Liver (tissue), 9 donors: ENCODE data around the gene C12orf75. TPM values are rescaled to one million over a fixed set of nuclear protein-coding genes. Genes with fewer than 3 reads are reported as not detected.

Source experiments
- DNase-seq: peaks from one replicate; pipeline ENCODE4 v3.0.0-alpha.2; 2017; ENCODE audit warnings: low spot score
- H3K27ac ChIP-seq, 2 donors: one replicate each; pipeline ENCODE4 v1.7.0; 2013; ENCODE audit warnings: inconsistent platforms in 2 of 2, low read length in 2 of 2, control low read depth in 1 of 2, low read depth in 1 of 2, mild to moderate bottlenecking in 1 of 2
- H3K27me3 ChIP-seq, 4 donors: one replicate each; pipeline versions ENCODE4 v1.6.1 to v1.7.0; 2013; ENCODE audit warnings: low read length in 3 of 4, inconsistent platforms in 1 of 4, mild to moderate bottlenecking in 1 of 4, moderate library complexity in 1 of 4; ENCODE audit not compliant: control insufficient read depth in 4 of 4, insufficient read depth in 4 of 4
- H3K36me3 ChIP-seq, 4 donors: one replicate each; pipeline versions ENCODE4 v1.6.1 to v1.7.0; 2013; ENCODE audit warnings: low read length in 3 of 4, mild to moderate bottlenecking in 3 of 4, low read depth in 1 of 4, moderate library complexity in 1 of 4; ENCODE audit not compliant: control insufficient read depth in 4 of 4, insufficient read depth in 3 of 4
- H3K4me1 ChIP-seq, 4 donors: one replicate each; pipeline versions ENCODE4 v1.6.1 to v1.7.0; 2013; ENCODE audit warnings: low read length in 3 of 4, mild to moderate bottlenecking in 3 of 4, moderate library complexity in 1 of 4; ENCODE audit not compliant: control insufficient read depth in 4 of 4, insufficient read depth in 4 of 4
- H3K4me3 ChIP-seq, 3 donors: one replicate each; pipeline versions ENCODE4 v1.6.1 to v1.7.0; 2013; ENCODE audit warnings: low read length in 3 of 3, control low read depth in 1 of 3, low read depth in 1 of 3, mild to moderate bottlenecking in 1 of 3
- H3K9ac ChIP-seq, 2 donors: one replicate each; pipeline ENCODE4 v1.7.0; 2013; ENCODE audit warnings: low read length in 2 of 2, mild to moderate bottlenecking in 2 of 2, moderate library complexity in 2 of 2, control low read depth in 1 of 2, low read depth in 1 of 2
- H3K9me3 ChIP-seq, 4 donors: one replicate each; pipeline versions ENCODE4 v1.6.1 to v1.7.0; 2013; ENCODE audit warnings: low read length in 3 of 4; ENCODE audit not compliant: control insufficient read depth in 4 of 4
- EGR1 ChIP-seq, 2 donors: IDR thresholded peaks; 2 replicates each; pipeline ENCODE4 v1.6.1; 2016 to 2018; ENCODE audit warnings: antibody characterized with exemption in 2 of 2, low read depth in 2 of 2
- FOXA2 ChIP-seq: IDR thresholded peaks from 2 replicates; pipeline ENCODE4 v1.6.1; 2016; ENCODE audit warnings: antibody characterized with exemption
- GABPA ChIP-seq, 2 donors: IDR thresholded peaks in 1 of 2; conservative IDR thresholded peaks in 1 of 2; 2 replicates each; pipeline ENCODE4 v1.6.1; 2016; ENCODE audit warnings: antibody characterized with exemption in 2 of 2, mild to moderate bottlenecking in 1 of 2, moderate library complexity in 1 of 2
- HNF4A ChIP-seq, 2 donors: conservative IDR thresholded peaks; 2 replicates each; pipeline ENCODE4 v1.6.1; 2016; ENCODE audit warnings: antibody characterized with exemption in 2 of 2, mild to moderate bottlenecking in 2 of 2
- HNF4G ChIP-seq: IDR thresholded peaks from 2 replicates; pipeline ENCODE4 v1.6.1; 2016; ENCODE audit warnings: antibody characterized with exemption
- JUND ChIP-seq, 2 donors: IDR thresholded peaks; 2 replicates each; pipeline ENCODE4 v1.6.1; 2016; ENCODE audit warnings: antibody characterized with exemption in 2 of 2
- RAD21 ChIP-seq, 2 donors: IDR thresholded peaks; 2 replicates each; pipeline ENCODE4 v1.6.1; 2016; ENCODE audit warnings: antibody characterized with exemption in 2 of 2, mild to moderate bottlenecking in 2 of 2
- TAF1 ChIP-seq: conservative IDR thresholded peaks from 2 replicates; pipeline ENCODE4 v1.6.1; 2016; ENCODE audit warnings: antibody characterized with exemption, mild to moderate bottlenecking
- YY1 ChIP-seq: IDR thresholded peaks from 2 replicates; pipeline ENCODE4 v1.6.1; 2016; ENCODE audit warnings: antibody characterized with exemption, mild to moderate bottlenecking
- WGBS: extraction: QIAGEN DNeasy Blood & Tissue Kit; methylation state at CpG from one replicate; pipeline ENCODE4 v1.1.7; 2013; 5-methylcytosine and 5-hydroxymethylcytosine counted together
- polyA plus RNA-seq, 2 donors: library from polyadenylated mRNA; stranded (reverse) in 1 of 2; unstranded in 1 of 2; fragments of 200-250 nt in 1 of 2; fragments of >200 nt in 1 of 2; fragmentation: Nextera tagmentation in 1 of 2; extraction: Ambion mirVana in 1 of 2; gene quantifications; one replicate each; pipeline versions ENCODE4 v1.2.1 to v1.2.3, GENCODE V29; 2013 to 2015
- total RNA-seq, 2 donors: library from RNA; depleted of rRNA; stranded (reverse); fragments of >200 nt; gene quantifications; one replicate each; pipeline ENCODE4 v1.2.3, GENCODE V29; 2014
- TF ChIP-seq, protein P1 (sequence below): fragments of 150-350 bp; IDR thresholded peaks from 2 replicates; pipeline ENCODE4 v1.5.1; 2017; ENCODE audit warnings: improper control_type of control experiment, low read depth, low read length; ENCODE audit not compliant: missing input control
- TF ChIP-seq, protein P2 (sequence below): IDR thresholded peaks from 2 replicates; pipeline ENCODE4 v1.6.1; 2016; ENCODE audit warnings: antibody characterized with exemption
- TF ChIP-seq, protein P3 (sequence below): IDR thresholded peaks from 2 replicates; pipeline ENCODE4 v1.6.1; 2016; ENCODE audit warnings: antibody characterized with exemption
- TF ChIP-seq, protein P4 (sequence below): IDR thresholded peaks from 2 replicates; pipeline ENCODE4 v1.6.1; 2016; ENCODE audit warnings: antibody characterized with exemption
- donor health status: healthy.
- donor health status: healthy.
- donor health status: healthy.
- donor health status: healthy.
- donor health status: healthy.

The C12orf75 gene
- total and polyA plus RNA-seq, 4 donors = 1.2 to 3.9 (median 2.8) TPM

DNA sequence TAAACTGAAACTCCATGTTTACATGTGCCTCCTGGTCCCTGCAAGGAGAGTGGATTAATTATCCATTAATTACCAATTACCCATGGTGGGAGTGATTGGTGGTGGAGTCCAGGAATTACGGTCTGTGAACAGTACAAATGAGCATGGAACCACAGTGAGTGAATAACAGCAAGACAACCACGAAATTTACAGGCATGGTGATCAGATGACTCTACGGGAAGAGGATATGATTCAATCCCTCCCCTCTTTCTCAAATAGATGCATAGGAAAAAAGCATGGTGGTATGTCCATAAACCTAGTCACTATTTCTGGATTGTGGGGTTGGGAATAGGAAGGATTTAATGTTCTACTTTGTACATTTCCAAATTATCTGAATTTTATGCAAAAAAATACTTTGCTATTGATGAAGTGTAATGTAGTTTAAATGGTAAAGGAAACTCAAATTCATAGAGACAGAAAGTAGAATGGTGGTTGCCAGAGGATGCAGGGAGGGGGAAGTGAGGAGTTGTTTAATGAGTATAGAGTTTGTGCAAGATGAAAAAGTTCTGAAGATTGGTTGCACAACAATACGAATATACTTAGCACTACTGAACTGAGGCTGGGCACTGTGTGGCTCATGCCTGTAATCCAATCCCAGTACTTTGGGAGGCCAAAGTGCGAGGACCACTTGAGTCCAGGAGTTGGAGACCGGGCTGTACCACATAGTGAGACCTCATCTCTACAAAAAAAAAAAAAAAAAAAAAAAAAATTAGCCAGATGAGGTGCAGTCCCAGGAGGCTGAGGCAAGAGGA is 41.2 kb upstream of the C12orf75 start:
- 87% methylated on average over 6 of the region's 6 CpGs for WGBS
- no peak for DNase-seq
- H3K9me3 ChIP-seq = no peaks in the 10 kb centered on the region
- no peak overlapping the region for H3K9ac ChIP-seq
- H3K4me3 ChIP-seq = no peak overlapping the region
- H3K27ac ChIP-seq = no peak overlapping the region
- TF ChIP-seq EGR1 (IDR thresholded peaks at IDR 0.05; ENCODE audit: low read depth in 2 of 2) (no peak), JUND (IDR thresholded peaks at IDR 0.05) (no peak), FOXA2 (no peak), TAF1 (no peak), GABPA (IDR thresholded peaks at IDR 0.05 in 1 of 2, conservative IDR thresholded peaks at IDR 0.05 in 1 of 2) (no peak), HNF4G (no peak), YY1 (no peak), RAD21 (IDR thresholded peaks at IDR 0.05) (no peak)
- TF ChIP-seq, protein P1, sequence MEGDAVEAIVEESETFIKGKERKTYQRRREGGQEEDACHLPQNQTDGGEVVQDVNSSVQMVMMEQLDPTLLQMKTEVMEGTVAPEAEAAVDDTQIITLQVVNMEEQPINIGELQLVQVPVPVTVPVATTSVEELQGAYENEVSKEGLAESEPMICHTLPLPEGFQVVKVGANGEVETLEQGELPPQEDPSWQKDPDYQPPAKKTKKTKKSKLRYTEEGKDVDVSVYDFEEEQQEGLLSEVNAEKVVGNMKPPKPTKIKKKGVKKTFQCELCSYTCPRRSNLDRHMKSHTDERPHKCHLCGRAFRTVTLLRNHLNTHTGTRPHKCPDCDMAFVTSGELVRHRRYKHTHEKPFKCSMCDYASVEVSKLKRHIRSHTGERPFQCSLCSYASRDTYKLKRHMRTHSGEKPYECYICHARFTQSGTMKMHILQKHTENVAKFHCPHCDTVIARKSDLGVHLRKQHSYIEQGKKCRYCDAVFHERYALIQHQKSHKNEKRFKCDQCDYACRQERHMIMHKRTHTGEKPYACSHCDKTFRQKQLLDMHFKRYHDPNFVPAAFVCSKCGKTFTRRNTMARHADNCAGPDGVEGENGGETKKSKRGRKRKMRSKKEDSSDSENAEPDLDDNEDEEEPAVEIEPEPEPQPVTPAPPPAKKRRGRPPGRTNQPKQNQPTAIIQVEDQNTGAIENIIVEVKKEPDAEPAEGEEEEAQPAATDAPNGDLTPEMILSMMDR = no peak
- TF ChIP-seq, protein P2, sequence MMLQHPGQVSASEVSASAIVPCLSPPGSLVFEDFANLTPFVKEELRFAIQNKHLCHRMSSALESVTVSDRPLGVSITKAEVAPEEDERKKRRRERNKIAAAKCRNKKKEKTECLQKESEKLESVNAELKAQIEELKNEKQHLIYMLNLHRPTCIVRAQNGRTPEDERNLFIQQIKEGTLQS = no peak
- TF ChIP-seq, protein P3, sequence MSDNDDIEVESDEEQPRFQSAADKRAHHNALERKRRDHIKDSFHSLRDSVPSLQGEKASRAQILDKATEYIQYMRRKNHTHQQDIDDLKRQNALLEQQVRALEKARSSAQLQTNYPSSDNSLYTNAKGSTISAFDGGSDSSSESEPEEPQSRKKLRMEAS = no peak
- TF ChIP-seq, protein P4, sequence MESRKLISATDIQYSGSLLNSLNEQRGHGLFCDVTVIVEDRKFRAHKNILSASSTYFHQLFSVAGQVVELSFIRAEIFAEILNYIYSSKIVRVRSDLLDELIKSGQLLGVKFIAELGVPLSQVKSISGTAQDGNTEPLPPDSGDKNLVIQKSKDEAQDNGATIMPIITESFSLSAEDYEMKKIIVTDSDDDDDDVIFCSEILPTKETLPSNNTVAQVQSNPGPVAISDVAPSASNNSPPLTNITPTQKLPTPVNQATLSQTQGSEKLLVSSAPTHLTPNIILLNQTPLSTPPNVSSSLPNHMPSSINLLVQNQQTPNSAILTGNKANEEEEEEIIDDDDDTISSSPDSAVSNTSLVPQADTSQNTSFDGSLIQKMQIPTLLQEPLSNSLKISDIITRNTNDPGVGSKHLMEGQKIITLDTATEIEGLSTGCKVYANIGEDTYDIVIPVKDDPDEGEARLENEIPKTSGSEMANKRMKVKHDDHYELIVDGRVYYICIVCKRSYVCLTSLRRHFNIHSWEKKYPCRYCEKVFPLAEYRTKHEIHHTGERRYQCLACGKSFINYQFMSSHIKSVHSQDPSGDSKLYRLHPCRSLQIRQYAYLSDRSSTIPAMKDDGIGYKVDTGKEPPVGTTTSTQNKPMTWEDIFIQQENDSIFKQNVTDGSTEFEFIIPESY = no peak
- H3K27me3 ChIP-seq = no peaks in the 10 kb centered on the region
- H3K4me1 ChIP-seq = no peaks in the 10 kb centered on the region
- no peaks in the 10 kb centered on the region for H3K36me3 ChIP-seq

DNA sequence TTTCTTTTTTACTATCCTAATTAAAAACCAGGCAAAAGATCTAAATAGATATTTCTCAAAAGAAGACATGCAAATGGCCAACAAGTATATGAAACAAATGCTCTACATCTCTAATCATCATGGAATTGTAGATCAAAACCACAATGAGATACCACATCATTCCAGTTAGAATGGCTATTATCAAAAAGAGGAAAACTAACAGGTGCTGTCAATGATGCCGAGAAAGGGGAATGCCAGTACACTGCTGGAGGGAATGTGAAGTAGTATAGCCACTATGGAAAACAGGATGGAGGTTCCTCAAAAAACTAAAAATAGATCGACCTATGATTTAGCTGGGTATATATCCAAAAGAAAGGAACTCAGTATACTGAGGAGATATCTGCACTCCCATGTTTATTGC is 39.0 kb upstream of the C12orf75 start:
- Histone ChIP-seq H3K9ac (no peak overlapping the region), H3K27me3 (no peaks in the 10 kb centered on the region), H3K36me3 (no peaks in the 10 kb centered on the region), H3K4me3 (no peak overlapping the region), H3K9me3 (no peaks in the 10 kb centered on the region), H3K27ac (no peak overlapping the region), H3K4me1 (no peaks in the 10 kb centered on the region)
- TF ChIP-seq JUND (IDR thresholded peaks at IDR 0.05) (no peak), HNF4A (conservative IDR thresholded peaks at IDR 0.05) (no peak)
- TF ChIP-seq, protein P2 = no peak
- WGBS = 92% methylated on average over 2 of the region's 2 CpGs
- DNase-seq = no peak
